GM18502 (cell line): Measurements from ENCODE around the gene IFFO2.

ENCODE experiments used
- ATAC-seq: cut with Tn5 transposase; IDR thresholded peaks from one replicate; pipeline ENCODE4 v1.9.1; 2021; ENCODE audit warnings: mild to moderate bottlenecking; ENCODE audit not compliant: unreplicated experiment, poor library complexity

Gene IFFO2

GRCh38 chr1:18922848-18923755 is 33.4 kb downstream of the IFFO2 start:
- no peak for ATAC-seq

GRCh38 chr1:18922319-18922726 is 34.2 kb downstream of the IFFO2 start:
- no peak for ATAC-seq

GRCh38 chr1:18921516-18922251 is 34.8 kb downstream of the IFFO2 start:
- ATAC-seq = no peak

GRCh38 chr1:18920931-18921330 is 35.5 kb downstream of the IFFO2 start:
- ATAC-seq = no peak

- ATAC-seq = no peak
These were observed 36.5 kb downstream of the IFFO2 start for GRCh38 chr1:18919956-18920355.

GRCh38 chr1:18919197-18919905 is 37.1 kb downstream of the IFFO2 start:
- ATAC-seq = no peak

- no peak for ATAC-seq
These were observed 38.1 kb downstream of the IFFO2 start for GRCh38 chr1:18918417-18918816.

GRCh38 chr1:18917071-18917799 is 39.2 kb downstream of the IFFO2 start:
- ATAC-seq = no peak

GRCh38 chr1:18915341-18915740 is 41.1 kb downstream of the IFFO2 start:
- ATAC-seq = no peak

- ATAC-seq = no peak
These were observed 43.2 kb downstream of the IFFO2 start for GRCh38 chr1:18913065-18913835.

GRCh38 chr1:18912550-18912949 is 43.9 kb downstream of the IFFO2 start:
- ATAC-seq = no peak

GRCh38 chr1:18908911-18909771 is 47.3 kb downstream of the IFFO2 start:
- ATAC-seq = no peak

GRCh38 chr1:18907917-18908845 is 48.3 kb downstream of the IFFO2 start:
- no peak for ATAC-seq

- no peak for ATAC-seq
These were observed 49.2 kb downstream of the IFFO2 start for GRCh38 chr1:18907021-18907916.

- no peak for ATAC-seq
These were observed 53.2 kb downstream of the IFFO2 start for GRCh38 chr1:18903291-18903756.

GRCh38 chr1:18902523-18903290 is 53.8 kb downstream of the IFFO2 start, which contains the start of gene ALDH4A1:
TSS of gene ALDH4A1 (minus strand) at chr1:18902555. CDS start at chr1:18902523, 32 bp downstream.
- ATAC-seq = peak; percentile 95
